ENCODE results near the gene SOBP.
A peak's percentile ranks its signal among the peaks of the same experiment; 100 is the strongest.

Gene SOBP

DNA sequence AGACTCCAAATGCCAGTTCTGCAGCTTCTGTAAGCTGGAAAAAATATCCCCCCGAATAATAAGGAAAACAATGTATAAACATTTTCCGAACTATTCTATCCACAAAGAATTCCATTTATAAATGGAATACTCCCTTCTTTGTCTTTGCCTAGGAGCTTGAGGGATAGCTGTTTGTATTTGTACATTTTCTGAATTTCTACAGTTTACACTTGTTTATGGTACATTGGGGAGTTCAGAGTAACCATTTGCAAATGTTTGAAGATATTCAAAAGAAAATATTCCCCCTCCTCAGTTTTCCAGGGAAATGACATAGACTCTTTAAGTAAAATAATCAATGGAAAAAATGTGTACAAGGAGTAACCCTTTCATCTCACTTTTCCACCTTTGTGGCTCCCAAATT is 149.6 kb downstream of the SOBP start:
- no peak for DNase-seq (ENCODE audit: low spot score)

GRCh38 chr6:107641071-107641470 is 151.2 kb downstream of the SOBP start:
- no peak for DNase-seq (ENCODE audit: low spot score)

DNA sequence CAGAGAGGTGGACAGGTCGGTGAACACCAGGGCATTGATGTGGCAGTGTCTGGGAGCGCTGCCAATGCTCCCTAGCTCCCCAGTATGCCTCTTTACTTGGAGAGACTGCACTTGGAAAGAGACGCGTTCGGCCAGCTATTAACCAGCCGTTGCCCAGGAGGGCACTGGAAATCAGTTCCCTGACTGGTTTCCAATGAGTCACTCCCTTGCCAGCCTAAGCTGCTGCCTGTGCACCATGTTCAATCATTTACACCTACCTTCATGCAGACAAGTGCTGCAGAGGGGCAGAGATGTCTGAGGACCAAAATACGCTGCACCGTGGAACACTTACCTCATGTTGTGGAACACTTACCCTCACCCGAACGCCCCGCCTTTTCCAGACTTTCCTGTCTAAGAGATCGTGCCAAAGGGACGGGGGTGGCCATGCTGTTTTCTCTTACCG is 151.6 kb downstream of the SOBP start:
- no peak for DNase-seq (ENCODE audit: low spot score)

DNA sequence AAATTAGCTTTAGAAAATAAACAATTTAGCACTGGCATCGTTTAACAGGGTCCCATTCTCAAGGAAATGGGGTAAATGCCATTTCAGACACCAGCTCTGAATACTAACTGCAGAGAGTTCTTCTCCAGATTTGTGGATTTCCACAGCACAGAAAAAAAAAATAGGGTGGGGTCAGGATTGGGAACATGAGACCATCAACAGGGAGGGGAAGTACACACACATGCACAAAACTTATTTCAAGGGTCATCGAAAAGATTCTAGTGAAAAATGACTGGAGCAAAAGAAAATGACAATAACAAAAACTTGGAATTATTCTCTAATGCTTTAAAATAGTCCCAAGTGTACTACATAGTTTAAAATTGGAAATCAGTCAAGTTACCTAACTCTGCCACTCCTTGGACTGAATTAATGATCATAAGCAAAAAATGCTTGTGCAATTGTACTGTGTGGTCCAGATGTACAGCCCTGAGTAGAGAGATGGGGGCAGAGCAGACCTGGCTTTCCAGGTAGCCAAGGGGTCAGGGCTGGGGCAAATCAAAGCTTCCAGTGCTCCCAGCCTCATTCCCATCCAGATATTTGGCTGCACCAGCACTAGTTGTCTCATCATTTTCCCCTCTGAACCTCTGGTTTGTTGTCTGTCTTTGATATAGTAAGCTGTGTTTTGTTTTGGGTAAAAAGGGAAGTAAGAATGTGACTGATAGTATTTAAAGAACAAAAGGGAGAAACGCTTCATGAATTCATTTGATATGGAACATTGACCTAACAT is 152.4 kb downstream of the SOBP start:
- no peak for DNase-seq (ENCODE audit: low spot score)

GRCh38 chr6:107642861-107643328 is 153.0 kb downstream of the SOBP start:
- no peak for DNase-seq (ENCODE audit: low spot score)

DNA sequence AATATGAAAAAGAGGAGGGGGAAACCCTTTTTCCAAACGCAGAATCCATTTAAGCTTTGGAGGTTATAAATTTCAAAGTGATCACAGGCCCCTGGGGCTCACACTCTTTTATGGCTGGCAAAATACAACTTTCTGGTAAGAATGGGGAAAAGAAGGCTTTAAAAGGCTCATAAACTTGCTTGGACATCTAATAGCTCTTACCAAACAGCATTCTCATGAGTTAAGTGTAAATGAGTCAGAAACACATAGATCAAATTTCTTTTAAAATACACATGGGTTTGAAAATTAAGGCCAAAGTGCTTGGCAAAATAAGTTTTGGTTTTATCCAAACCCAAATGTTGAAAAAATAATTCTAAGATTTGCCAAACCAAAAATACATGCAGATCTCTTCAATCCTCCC is 154.6 kb downstream of the SOBP start:
- no peak for DNase-seq (ENCODE audit: low spot score)

DNA sequence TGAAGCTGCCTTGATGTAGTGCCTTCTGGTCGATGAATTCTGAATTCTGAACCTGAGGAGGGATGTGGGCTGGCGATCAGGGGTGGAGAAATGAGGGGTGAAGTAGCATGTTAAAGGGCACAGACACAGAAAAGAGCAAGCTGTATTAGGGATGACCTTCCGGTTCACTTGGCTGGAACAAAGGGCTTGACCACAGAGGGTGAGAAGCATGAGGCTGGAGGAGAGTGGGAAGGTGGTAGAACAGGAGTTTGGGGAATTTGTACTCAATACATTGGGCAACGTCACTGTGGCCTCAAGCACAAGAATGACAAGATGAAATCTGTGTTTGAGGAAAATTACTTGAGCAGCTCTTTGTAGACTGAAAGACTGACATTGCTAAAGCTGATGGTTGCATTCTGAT is 155.8 kb downstream of the SOBP start:
- no peak for DNase-seq (ENCODE audit: low spot score)

GRCh38 chr6:107646176-107646575 is 156.3 kb downstream of the SOBP start:
- peak; percentile 69 for DNase-seq (ENCODE audit: low spot score)

DNA sequence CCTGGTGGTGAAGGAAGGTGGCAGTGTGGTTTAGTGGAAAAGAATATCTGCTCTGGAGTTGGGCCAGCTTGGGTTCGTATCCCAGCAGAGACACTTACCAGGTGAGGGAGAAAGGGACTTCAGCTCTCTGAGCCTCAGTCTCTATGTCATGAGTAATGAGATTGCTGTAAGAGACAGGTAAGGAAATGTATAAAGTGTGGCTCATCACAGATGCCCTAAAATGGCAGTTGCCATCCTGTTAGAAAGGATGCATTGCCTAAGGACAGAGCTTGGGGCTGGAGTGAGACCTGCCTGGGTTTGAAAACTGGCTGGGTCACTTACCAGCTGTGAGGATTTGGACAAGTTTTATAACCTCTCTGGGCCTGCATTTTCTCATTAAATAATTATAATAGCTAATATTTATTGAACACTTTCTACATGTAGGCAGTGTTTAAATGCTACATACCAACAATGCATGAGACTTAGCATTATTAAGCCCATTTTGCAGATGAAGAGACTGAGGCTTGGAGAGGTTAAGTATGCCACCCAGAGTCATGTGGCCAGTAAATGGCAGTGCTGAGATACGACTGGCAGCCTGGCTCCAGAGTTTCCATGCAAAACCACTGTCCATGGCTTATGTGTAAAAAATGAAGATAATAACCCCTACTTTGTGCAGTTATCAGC is 157.0 kb downstream of the SOBP start:
- DNase-seq (ENCODE audit: low spot score), result no peak

- DNase-seq (ENCODE audit: low spot score), result no peak
Observed at GRCh38 chr6:107647439-107647948, 157.6 kb downstream of the SOBP start.

GRCh38 chr6:107648983-107649382 is 159.1 kb downstream of the SOBP start:
- no peak for DNase-seq (ENCODE audit: low spot score)

GRCh38 chr6:107652526-107653182 is 162.7 kb downstream of the SOBP start:
- DNase-seq (ENCODE audit: low spot score), result no peak

DNA sequence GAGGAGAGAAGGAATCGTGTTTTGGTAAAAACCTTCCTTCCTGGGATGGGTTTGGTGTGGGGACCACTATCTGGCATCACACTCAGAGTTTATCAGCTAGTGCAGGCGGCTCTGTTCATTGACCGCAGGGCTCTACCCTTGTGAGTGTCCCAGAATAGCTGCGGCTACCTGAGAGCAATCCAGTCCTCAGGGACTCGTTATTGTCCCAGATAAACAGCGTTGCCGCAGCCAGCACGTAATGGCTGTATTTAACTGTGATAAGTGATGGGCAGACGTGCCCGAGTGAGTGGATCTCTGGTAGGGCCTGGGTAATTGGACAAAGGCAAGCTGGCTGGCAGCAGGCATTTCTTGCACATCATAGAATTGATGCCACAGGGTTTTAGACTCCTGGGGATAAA is 163.3 kb downstream of the SOBP start:
- DNase-seq (ENCODE audit: low spot score), result no peak

- DNase-seq (ENCODE audit: low spot score), result no peak
Observed at GRCh38 chr6:107653861-107654394, 164.0 kb downstream of the SOBP start.

DNA sequence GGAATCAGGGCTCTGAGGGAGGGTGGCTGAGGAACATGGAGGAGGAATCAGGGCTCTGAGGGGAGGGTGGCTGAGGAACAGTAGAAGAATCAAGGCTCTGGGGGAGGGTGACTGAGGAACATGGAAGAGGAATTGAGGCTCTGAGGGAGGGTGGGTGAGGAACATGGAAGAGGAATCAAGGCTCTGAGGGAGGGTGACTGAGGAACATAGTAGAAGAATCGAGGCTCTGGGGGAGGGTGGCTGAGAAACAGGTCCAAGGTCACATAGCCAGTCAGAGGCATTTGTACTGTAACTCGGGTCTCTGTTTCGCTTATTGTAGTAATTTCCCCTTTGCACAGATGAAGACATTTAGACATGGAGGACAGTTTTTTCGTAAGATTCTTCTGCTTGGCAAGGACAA is 164.8 kb downstream of the SOBP start:
- DNase-seq (ENCODE audit: low spot score), result no peak

- DNase-seq (ENCODE audit: low spot score), result no peak
Observed at GRCh38 chr6:107655245-107655644, 165.3 kb downstream of the SOBP start.

DNA sequence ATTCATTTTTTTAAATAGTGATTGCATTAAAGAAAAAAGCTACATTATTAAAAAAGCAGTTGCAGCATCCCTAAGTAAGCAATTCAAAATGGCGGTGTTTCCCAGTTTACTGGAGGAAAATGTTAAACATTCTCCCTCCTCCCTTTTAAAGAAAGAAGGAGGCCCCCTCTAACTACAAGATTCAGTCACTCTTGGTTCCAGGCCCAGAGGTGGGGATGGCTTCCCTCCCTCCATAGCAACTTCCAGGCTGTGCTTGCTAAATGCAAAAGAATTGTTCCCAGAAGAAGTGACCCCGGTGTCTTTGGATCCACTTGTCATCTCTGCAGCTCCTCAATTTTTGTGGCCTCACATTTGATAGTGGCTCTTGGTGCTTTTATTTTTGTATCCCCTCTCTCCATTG is 165.9 kb downstream of the SOBP start:
- DNase-seq (ENCODE audit: low spot score), result no peak

GRCh38 chr6:107656401-107656800 is 166.5 kb downstream of the SOBP start:
- no peak for DNase-seq (ENCODE audit: low spot score)

DNA sequence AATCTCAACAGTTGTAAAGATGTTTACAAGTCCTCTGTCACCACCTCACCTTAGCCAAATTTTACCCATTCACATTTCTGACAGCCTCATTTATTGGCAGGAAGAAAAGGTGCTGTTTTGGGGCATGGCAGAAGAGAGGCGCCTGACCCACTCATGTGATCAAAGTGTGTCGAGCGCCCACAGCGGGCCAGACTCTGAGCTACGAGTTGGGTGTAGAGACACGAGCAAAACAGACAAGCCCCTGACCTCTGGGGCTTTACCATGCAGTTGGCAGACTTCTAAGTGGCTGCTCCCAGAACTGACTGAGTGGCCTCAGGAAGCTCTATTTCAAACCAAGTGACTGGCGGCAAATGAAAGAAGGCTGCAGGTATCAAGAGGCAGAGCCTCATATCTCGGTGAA is 167.0 kb downstream of the SOBP start:
- DNase-seq (ENCODE audit: low spot score), result no peak

- DNase-seq (ENCODE audit: low spot score), result no peak
Observed at GRCh38 chr6:107657373-107657754, 167.4 kb downstream of the SOBP start.

- no peak for DNase-seq (ENCODE audit: low spot score)
Observed at GRCh38 chr6:107657755-107658461, 168.0 kb downstream of the SOBP start.
